GM12891 (cell line): ENCODE results near the gene RNF41.

Source experiments
- POLR2A ChIP-seq: IDR thresholded peaks from 2 replicates; pipeline ENCODE4 v1.6.1; 2011; ENCODE audit warnings: low read depth, low read length, control low read depth
- POLR2AphosphoS5 ChIP-seq: IDR thresholded peaks from 2 replicates; pipeline ENCODE4 v1.6.1; 2011; ENCODE audit warnings: low read depth, low read length, control low read depth

DNA sequence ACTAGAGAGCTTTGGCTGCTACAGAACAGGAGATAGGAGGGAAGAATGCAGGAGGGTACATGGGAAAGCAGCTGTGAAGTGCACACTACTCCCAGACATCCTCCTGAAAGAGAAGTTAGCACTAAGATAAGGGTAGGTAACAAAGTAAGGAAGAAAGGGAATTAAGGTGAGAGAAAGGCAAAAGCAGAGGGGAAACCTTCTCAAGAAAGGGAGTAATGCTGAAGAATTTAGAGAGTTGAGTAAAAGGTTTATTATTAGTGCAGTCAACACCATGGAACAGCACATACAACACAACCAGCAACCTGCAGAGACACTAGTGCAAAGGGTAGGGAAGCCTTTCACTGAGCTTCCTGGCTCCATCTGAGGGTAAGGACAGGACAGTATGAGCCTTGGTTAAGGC lies 17.4 kb downstream of the RNF41 start:
- TF ChIP-seq POLR2A (no peak), POLR2AphosphoS5 (no peak)
